Prostate gland (tissue), 2 donors: ENCODE data around the gene SYT11.

Source experiments
- POLR2A ChIP-seq: fragments of 450-650 bp; IDR thresholded peaks from one replicate; pipeline ENCODE4 v1.6.1; 2016; ENCODE audit warnings: antibody characterized with exemption, mild to moderate bottlenecking
- TF ChIP-seq, protein P1 (sequence below), 4 experiments: fragments of 200-600 bp in 2 of 4; fragments of 450-650 bp in 2 of 4; sonication (generic) in 2 of 4; IDR thresholded peaks; 1 replicate in 3 of 4; 2 replicates in 1 of 4; pipeline ENCODE4 v1.5.1; 2016 to 2019; ENCODE audit warnings: antibody characterized with exemption in 4 of 4, mild to moderate bottlenecking in 2 of 4, moderate library complexity in 2 of 4

- TF ChIP-seq POLR2A: no peak
- TF ChIP-seq, protein P1, sequence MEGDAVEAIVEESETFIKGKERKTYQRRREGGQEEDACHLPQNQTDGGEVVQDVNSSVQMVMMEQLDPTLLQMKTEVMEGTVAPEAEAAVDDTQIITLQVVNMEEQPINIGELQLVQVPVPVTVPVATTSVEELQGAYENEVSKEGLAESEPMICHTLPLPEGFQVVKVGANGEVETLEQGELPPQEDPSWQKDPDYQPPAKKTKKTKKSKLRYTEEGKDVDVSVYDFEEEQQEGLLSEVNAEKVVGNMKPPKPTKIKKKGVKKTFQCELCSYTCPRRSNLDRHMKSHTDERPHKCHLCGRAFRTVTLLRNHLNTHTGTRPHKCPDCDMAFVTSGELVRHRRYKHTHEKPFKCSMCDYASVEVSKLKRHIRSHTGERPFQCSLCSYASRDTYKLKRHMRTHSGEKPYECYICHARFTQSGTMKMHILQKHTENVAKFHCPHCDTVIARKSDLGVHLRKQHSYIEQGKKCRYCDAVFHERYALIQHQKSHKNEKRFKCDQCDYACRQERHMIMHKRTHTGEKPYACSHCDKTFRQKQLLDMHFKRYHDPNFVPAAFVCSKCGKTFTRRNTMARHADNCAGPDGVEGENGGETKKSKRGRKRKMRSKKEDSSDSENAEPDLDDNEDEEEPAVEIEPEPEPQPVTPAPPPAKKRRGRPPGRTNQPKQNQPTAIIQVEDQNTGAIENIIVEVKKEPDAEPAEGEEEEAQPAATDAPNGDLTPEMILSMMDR (IDR thresholded peaks at IDR 0.05): no peak
Measured at GRCh38 chr1:155871390-155871789, 12.0 kb downstream of the SYT11 start.
